Lower leg skin (tissue), 3 donors: ENCODE results near the gene YTHDF1.
"Not testable (repeated sequence)": the region's sequence is repeated elsewhere in the genome, so short reads cannot be mapped to it uniquely, and the experiment has no call there.

Experiments used
- CTCF ChIP-seq, 3 donors: fragments of 450-650 bp; IDR thresholded peaks; one replicate each; pipeline ENCODE4 v1.5.1; 2016; ENCODE audit warnings: antibody characterized with exemption in 3 of 3, mild to moderate bottlenecking in 3 of 3, moderate library complexity in 2 of 3
- POLR2A ChIP-seq, 2 donors: fragments of 450-650 bp; IDR thresholded peaks; one replicate each; pipeline ENCODE4 v1.6.1; 2016 to 2017; ENCODE audit warnings: antibody characterized with exemption in 2 of 2, mild to moderate bottlenecking in 1 of 2, moderate library complexity in 1 of 2

- TF ChIP-seq CTCF, POLR2A (IDR thresholded peaks at IDR 0.05): not testable (repeated sequence)
These were observed 35.4 kb upstream of the YTHDF1 start for GRCh38 chr20:63251350-63251749.
